ENCODE data around the gene KRT13.
A peak's percentile ranks its signal among the peaks of the same experiment; 100 is the strongest.
"Not testable (repeated sequence)": the region's sequence is repeated elsewhere in the genome, so short reads cannot be mapped to it uniquely, and the experiment has no call there.

KRT13 gene

GRCh38 chr17:41505007-41505808 is at the start of gene KRT13:
Gene KRT13, minus strand, starts transcription at chr17:41505612. Its CDS starts 62 bp downstream, at chr17:41505550.
- no peak for DNase-seq (ENCODE audit: low read depth)

GRCh38 chr17:41553987-41554680 is 48.7 kb upstream of the KRT13 start:
- no peak for DNase-seq (ENCODE audit: low read depth)

- DNase-seq (ENCODE audit: low read depth), result peak; percentile 36
Measured at GRCh38 chr17:41553176-41553575, 47.8 kb upstream of the KRT13 start.

GRCh38 chr17:41552455-41552854 is 47.0 kb upstream of the KRT13 start:
- no peak for DNase-seq (ENCODE audit: low read depth)

GRCh38 chr17:41551365-41551764 is 46.0 kb upstream of the KRT13 start:
- peak; percentile 48 for DNase-seq (ENCODE audit: low read depth)

GRCh38 chr17:41549596-41550039 is 44.2 kb upstream of the KRT13 start:
- DNase-seq (ENCODE audit: low read depth), result no peak

GRCh38 chr17:41548844-41549595 is 43.6 kb upstream of the KRT13 start:
- peak; percentile 91 for DNase-seq (ENCODE audit: low read depth)

GRCh38 chr17:41547921-41548843 is 42.8 kb upstream of the KRT13 start:
- DNase-seq (ENCODE audit: low read depth), result peak; percentile 98

- peak; percentile 33 for DNase-seq (ENCODE audit: low read depth)
Measured at GRCh38 chr17:41547378-41547841, 42.0 kb upstream of the KRT13 start.

GRCh38 chr17:41546819-41547218 is 41.4 kb upstream of the KRT13 start:
- DNase-seq (ENCODE audit: low read depth), result no peak

GRCh38 chr17:41545829-41546410 is 40.5 kb upstream of the KRT13 start:
- no peak for DNase-seq (ENCODE audit: low read depth)

GRCh38 chr17:41544935-41545334 is 39.5 kb upstream of the KRT13 start:
- no peak for DNase-seq (ENCODE audit: low read depth)

- DNase-seq (ENCODE audit: low read depth), result no peak
Measured at GRCh38 chr17:41544491-41544892, 39.1 kb upstream of the KRT13 start.

- not testable (repeated sequence) for DNase-seq (ENCODE audit: low read depth)
Measured at GRCh38 chr17:41542786-41543185, 37.4 kb upstream of the KRT13 start.

- no peak for DNase-seq (ENCODE audit: low read depth)
Measured at GRCh38 chr17:41542357-41542756, 36.9 kb upstream of the KRT13 start.

- DNase-seq (ENCODE audit: low read depth), result peak; percentile 55
Measured at GRCh38 chr17:41540921-41541625, 35.7 kb upstream of the KRT13 start.

- no peak for DNase-seq (ENCODE audit: low read depth)
Measured at GRCh38 chr17:41539979-41540701, 34.7 kb upstream of the KRT13 start.

GRCh38 chr17:41539071-41539492 is 33.7 kb upstream of the KRT13 start:
- no peak for DNase-seq (ENCODE audit: low read depth)

- peak; percentile 56 for DNase-seq (ENCODE audit: low read depth)
Measured at GRCh38 chr17:41538565-41538991, 33.2 kb upstream of the KRT13 start.

GRCh38 chr17:41537990-41538389 is 32.6 kb upstream of the KRT13 start:
- DNase-seq (ENCODE audit: low read depth), result no peak

Measured in ELR (cell line).